Upper lobe of right lung (tissue), 1 donor: ENCODE measurements around the gene CUEDC1. TPM values are rescaled to one million over a fixed set of nuclear protein-coding genes. Genes with fewer than 3 reads are reported as not detected.
A peak's percentile ranks its signal among the peaks of the same experiment; 100 is the strongest.
"Not testable (repeated sequence)": the region's sequence is repeated elsewhere in the genome, so short reads cannot be mapped to it uniquely, and the experiment has no call there.

Experiments used
- ATAC-seq: fragments of 200-7000 bp; cut with Tn5 transposase; one replicate; pipeline ENCODE4 v1.9.1; 2020; ENCODE audit warnings: mild to moderate bottlenecking, moderate library complexity
- DNase-seq: peaks from one replicate; pipeline ENCODE4 v3.0.0-alpha.2; 2020
- H3K27ac ChIP-seq: fragments of 200-600 bp; one replicate; pipeline ENCODE4 v1.8.0; 2022
- H3K27me3 ChIP-seq: fragments of 200-600 bp; one replicate; pipeline ENCODE4 v1.8.0; 2022; ENCODE audit warnings: mild to moderate bottlenecking
- H3K36me3 ChIP-seq: fragments of 200-600 bp; one replicate; pipeline ENCODE4 v1.8.0; 2022
- H3K4me1 ChIP-seq: fragments of 200-600 bp; one replicate; pipeline ENCODE4 v1.8.0; 2022
- H3K4me3 ChIP-seq: fragments of 200-600 bp; one replicate; pipeline ENCODE4 v1.8.0; 2022; ENCODE audit warnings: mild to moderate bottlenecking
- H3K9me3 ChIP-seq: fragments of 200-600 bp; one replicate; pipeline ENCODE4 v1.8.0; 2022
- CTCF ChIP-seq: fragments of 200-600 bp; IDR thresholded peaks from one replicate; pipeline ENCODE4 v1.8.0; 2022; ENCODE audit warnings: antibody characterized with exemption
- intact Hi-C: fragments of 100-400 bp; cut with DNase I; formaldehyde crosslinking; loops from one replicate; pipeline ENCODE4 v1.11.0; 2022
- total RNA-seq: library from RNA; stranded (reverse); fragmentation: NEBNext Ultra II Directional; extraction: Animal tissue kit (Norgen Biotek cat#: 25700); gene quantifications from one replicate; pipeline ENCODE4 v1.2.1, GENCODE V29; 2021
- donor health status: DM: no; HTN: yes; CAD: no; lungs with severe emphysema.

Gene CUEDC1
- total RNA-seq, 1 donor from 2014 or later, result 41.9 TPM

- Histone ChIP-seq H3K36me3 (peaks cover 9% of the 10 kb centered on the region), H3K27me3 (no peaks in the 10 kb centered on the region), H3K4me3 (peak within 1 kb of the TSS; percentile 100), H3K4me1 (peaks cover 37% of the 10 kb centered on the region), H3K27ac (peak within 1 kb of the TSS; percentile 94), H3K9me3 (no peaks in the 10 kb centered on the region)
- intact Hi-C loops, result no loop called here
- no peak for TF ChIP-seq CTCF
- ATAC-seq (peak; percentile 98), DNase-seq (peak; percentile 99)
Measured at GRCh38 chr17:57849874-57850754, 105.1 kb downstream of the CUEDC1 start, which contains the start of gene MRPS23. Gene MRPS23, minus strand, starts transcription at chr17:57850044. Its CDS starts 34 bp downstream, at chr17:57850010.

- DNase-seq (no peak), ATAC-seq (no peak)
- peak overlapping the region; percentile 100 for H3K4me3 ChIP-seq
- peaks cover 13% of the 10 kb centered on the region for H3K36me3 ChIP-seq
- no peaks in the 10 kb centered on the region for H3K9me3 ChIP-seq
- H3K27ac ChIP-seq, result peak overlapping the region; percentile 94
- no peak for TF ChIP-seq CTCF
- intact Hi-C loops, result no loop called here
- peaks cover 33% of the 10 kb centered on the region for H3K4me1 ChIP-seq
- no peaks in the 10 kb centered on the region for H3K27me3 ChIP-seq
Measured at GRCh38 chr17:57849163-57849873, 105.9 kb downstream of the CUEDC1 start.

GRCh38 chr17:57846056-57846945 is 108.9 kb downstream of the CUEDC1 start:
- intact Hi-C loops, H3K4me3 ChIP-seq, ATAC-seq, H3K27ac ChIP-seq, H3K27me3 ChIP-seq, H3K9me3 ChIP-seq, DNase-seq: not testable (repeated sequence)
- Histone ChIP-seq H3K36me3 (peaks cover 13% of the 10 kb centered on the region), H3K4me1 (peaks cover 18% of the 10 kb centered on the region)

- Histone ChIP-seq H3K4me3 (no peak overlapping the region), H3K27ac (no peak overlapping the region)
Measured at GRCh38 chr17:57842280-57842679, 112.9 kb downstream of the CUEDC1 start.

GRCh38 chr17:57839571-57839923 is 115.7 kb downstream of the CUEDC1 start:
- intact Hi-C loops, result loop anchor here (10.0 kb wide), 1 partner anchor 85 kb away; no protein-coding TSS in a partner anchor
- Histone ChIP-seq H3K36me3 (peaks cover 39% of the 10 kb centered on the region), H3K4me1 (no peaks in the 10 kb centered on the region), H3K4me3 (no peak overlapping the region), H3K27ac (no peak overlapping the region), H3K9me3 (no peaks in the 10 kb centered on the region), H3K27me3 (no peaks in the 10 kb centered on the region)
- peak; percentile 45 for ATAC-seq
- DNase-seq, result no peak
- no peak for TF ChIP-seq CTCF

More at GRCh38 chr17:57842280-57842679, 112.9 kb downstream of the CUEDC1 start:
- Histone ChIP-seq H3K9me3 (no peaks in the 10 kb centered on the region), H3K27me3 (no peaks in the 10 kb centered on the region), H3K36me3 (peaks cover 48% of the 10 kb centered on the region), H3K4me1 (no peaks in the 10 kb centered on the region)
- ATAC-seq, result no peak
- intact Hi-C loops, result no loop called here
- DNase-seq, result no peak
- TF ChIP-seq CTCF, result no peak
